NCI-H1436 treated with DMSO at 0.1 percent for 48 hours (cell line): ENCODE measurements around the gene GTF3C5.
"Not testable (repeated sequence)": the region's sequence is repeated elsewhere in the genome, so short reads cannot be mapped to it uniquely, and the experiment has no call there.

Experiments used
- DNase-seq: peaks from one replicate; lab custom pipeline; 2025; lab: John Stamatoyannopoulos, UW

The GTF3C5 gene

DNA sequence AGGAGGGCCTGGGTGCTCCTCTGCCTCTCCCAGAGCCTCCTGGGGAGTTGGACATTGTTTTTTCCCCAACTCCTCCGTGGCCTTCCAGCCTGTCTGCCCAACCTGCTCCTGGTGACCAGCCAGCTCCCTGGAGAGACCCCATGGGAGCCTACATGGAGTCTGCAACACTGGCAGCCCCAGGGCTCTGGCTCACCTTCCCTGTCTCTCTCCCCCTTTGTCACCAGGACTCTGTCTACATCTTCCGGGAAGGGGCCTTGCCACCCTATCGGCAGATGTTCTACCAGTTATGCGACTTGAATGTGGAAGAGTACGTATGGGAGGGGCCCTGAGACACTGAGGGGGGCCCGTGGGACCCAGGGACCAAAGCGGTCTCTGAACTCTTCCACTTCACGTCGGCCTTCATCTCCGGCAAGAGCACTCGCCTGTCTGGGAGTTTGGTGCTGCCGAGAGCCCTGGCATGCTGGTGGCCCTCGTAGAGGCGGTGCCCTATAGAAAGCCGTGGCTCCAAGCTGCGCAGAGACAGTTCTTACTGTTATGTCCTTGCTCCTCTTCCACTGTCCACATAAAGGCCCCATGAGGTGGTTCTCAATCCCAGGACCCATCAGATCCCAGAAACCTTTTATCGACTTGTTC lies 25.1 kb downstream of the GTF3C5 start:
- no peak for DNase-seq

- no peak for DNase-seq
Measured at GRCh38 chr9:133056533-133056932, 25.7 kb downstream of the GTF3C5 start.

GRCh38 chr9:133057006-133057405 lies 26.2 kb downstream of the GTF3C5 start:
- no peak for DNase-seq

DNA sequence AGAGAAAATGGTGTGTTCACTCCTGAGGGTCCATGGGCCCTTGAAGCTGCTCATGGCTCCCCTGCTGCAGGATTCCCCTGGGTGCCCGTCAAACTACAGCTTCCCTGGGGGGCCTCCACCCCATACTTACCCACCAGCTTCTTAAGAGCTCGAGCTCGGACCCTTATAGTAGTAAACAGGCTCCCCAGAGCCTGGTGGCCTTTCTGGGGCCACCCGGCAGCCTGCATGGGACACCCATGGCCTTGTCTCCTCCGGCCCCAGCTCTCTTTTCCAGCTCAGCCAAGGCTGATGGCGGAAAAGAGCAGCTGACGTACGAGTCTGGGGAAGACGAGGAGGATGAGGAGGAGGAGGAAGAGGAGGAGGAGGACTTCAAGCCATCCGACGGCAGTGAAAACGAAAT lies 26.8 kb downstream of the GTF3C5 start:
- no peak for DNase-seq

- no peak for DNase-seq
Measured at GRCh38 chr9:133058071-133058470, 27.3 kb downstream of the GTF3C5 start.

- DNase-seq, result no peak
Measured at GRCh38 chr9:133058550-133059320, 27.9 kb downstream of the GTF3C5 start.

- no peak for DNase-seq
Measured at GRCh38 chr9:133059623-133060022, 28.8 kb downstream of the GTF3C5 start.

DNA sequence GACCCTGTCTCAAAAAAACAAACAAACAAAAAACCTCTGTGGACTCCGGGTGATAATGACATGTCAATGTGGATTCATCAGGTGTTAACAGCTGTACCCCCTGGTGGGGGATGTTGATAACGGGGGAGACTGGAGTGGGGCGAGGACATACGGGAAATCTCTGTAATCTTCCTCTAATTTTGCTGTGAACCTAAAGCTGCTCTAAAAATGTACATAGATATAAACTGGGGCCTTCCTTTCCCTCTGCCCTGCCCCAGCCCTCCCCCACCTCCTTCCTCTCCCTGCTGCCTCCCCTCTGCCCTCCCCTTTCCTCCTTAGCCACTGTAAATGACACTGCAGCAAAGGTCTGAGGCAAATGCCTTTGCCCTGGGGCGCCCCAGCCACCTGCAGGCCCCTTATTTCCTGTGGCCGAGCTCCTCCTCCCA lies 29.6 kb downstream of the GTF3C5 start:
- DNase-seq, result no peak

DNA sequence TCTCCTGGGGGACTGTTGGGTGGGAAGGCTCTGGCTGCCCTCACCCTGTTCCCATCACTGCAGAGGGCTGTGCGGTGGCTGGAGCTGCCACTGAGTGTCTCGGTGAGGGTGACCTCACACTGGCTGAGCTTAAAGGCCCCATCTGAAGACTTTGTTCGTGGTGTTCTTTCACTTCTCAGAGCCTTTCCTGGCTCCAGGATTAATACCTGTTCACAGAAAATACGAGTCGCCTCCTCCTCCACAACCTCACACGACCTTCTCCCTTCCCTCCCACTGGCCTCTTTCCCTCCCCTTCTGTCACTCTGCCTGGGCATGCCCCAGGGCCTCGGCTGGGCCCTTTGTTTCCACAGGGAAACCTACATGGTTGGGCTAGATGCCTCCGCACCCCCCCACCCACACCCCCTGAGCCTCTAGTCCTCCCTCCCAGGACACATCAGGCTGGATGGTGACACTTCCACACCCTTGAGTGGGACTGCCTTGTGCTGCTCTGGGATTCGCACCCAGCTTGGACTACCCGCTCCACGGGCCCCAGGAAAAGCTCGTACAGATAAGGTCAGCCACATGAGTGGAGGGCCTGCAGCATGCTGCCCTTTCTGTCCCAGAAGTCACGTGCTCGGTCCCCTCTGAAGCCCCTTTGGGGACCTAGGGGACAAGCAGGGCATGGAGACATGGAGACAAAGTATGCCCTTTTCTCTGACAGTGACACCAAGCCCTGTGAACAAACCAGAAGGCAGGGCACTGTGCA lies 30.4 kb downstream of the GTF3C5 start:
- not testable (repeated sequence) for DNase-seq

DNA sequence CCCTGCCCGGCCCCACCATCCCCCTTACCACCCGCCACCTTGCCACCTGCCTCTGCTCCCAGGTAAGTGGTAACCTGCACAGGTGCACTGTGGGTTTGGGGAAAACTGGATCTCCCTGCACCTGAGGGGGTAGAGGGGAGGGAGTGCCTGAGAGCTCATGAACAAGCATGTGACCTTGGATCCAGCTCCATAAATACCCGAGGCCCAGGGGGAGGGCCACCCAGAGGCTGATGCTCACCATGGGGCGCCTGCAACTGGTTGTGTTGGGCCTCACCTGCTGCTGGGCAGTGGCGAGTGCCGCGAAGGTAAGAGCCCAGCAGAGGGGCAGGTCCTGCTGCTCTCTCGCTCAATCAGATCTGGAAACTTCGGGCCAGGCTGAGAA lies 31.0 kb downstream of the GTF3C5 start, which contains the start of gene CEL:
TSS of gene CEL (plus strand) at position 218 of the 382 bp plus-strand sequence. CDS start at position 240, 22 bp downstream.
- DNase-seq, result not testable (repeated sequence)

DNA sequence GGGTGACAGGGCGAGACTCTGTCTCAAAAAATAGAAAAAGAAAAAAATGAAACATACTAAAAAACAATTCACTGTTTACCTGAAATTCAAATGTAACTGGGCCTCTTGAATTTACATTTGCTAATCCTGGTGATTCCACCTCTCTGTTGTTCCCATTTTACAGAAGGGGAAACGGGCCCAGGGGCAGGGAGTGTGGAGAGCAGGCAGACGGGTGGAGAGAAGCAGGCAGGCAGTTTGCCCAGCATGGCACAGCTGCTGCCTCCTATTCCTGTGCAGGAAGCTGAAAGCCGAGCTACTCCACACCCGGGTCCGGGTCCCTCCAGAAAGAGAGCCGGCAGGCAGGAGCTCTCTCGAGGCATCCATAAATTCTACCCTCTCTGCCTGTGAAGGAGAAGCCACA lies 31.8 kb downstream of the GTF3C5 start:
- not testable (repeated sequence) for DNase-seq

GRCh38 chr9:133063159-133063499 lies 32.3 kb downstream of the GTF3C5 start:
- no peak for DNase-seq

GRCh38 chr9:133063500-133064231 lies 32.9 kb downstream of the GTF3C5 start:
- no peak for DNase-seq

- no peak for DNase-seq
Measured at GRCh38 chr9:133064241-133065069, 33.7 kb downstream of the GTF3C5 start.

DNA sequence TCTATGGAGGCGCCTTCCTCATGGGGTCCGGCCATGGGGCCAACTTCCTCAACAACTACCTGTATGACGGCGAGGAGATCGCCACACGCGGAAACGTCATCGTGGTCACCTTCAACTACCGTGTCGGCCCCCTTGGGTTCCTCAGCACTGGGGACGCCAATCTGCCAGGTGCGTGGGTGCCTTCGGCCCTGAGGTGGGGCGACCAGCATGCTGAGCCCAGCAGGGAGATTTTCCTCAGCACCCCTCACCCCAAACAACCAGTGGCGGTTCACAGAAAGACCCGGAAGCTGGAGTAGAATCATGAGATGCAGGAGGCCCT lies 34.2 kb downstream of the GTF3C5 start:
- DNase-seq, result no peak

GRCh38 chr9:133066181-133066983 lies 35.6 kb downstream of the GTF3C5 start:
- no peak for DNase-seq

DNA sequence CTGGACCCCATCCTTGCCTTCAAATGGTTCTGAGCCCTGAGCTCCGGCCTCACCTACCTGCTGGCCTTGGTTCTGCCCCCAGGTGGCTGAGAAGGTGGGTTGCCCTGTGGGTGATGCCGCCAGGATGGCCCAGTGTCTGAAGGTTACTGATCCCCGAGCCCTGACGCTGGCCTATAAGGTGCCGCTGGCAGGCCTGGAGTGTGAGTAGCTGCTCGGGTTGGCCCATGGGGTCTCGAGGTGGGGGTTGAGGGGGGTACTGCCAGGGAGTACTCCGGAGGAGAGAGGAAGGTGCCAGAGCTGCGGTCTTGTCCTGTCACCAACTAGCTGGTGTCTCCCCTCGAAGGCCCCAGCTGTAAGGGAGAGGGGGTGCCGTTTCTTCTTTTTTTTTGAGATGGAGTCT lies 36.2 kb downstream of the GTF3C5 start:
- no peak for DNase-seq

DNA sequence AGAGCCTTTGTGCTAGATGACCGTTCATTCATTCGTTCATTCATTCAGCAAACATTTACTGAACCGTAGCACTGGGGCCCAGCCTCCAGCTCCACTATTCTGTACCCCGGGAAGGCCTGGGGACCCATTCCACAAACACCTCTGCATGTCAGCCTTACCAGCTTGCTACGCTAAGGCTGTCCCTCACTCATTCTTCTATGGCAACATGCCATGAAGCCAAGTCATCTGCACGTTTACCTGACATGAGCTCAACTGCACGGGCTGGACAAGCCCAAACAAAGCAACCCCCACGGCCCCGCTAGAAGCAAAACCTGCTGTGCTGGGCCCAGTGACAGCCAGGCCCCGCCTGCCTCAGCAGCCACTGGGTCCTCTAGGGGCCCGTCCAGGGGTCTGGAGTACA lies 37.0 kb downstream of the GTF3C5 start:
- no peak for DNase-seq

DNA sequence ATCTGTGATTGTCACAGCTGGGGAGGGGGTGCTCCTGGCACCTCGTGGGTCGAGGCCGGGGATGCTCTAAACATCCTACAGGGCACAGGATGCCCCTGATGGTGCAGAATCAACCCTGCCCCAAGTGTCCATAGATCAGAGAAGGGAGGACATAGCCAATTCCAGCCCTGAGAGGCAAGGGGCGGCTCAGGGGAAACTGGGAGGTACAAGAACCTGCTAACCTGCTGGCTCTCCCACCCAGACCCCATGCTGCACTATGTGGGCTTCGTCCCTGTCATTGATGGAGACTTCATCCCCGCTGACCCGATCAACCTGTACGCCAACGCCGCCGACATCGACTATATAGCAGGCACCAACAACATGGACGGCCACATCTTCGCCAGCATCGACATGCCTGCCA lies 37.6 kb downstream of the GTF3C5 start:
- not testable (repeated sequence) for DNase-seq

GRCh38 chr9:133070500-133070961 lies 39.7 kb downstream of the GTF3C5 start:
- DNase-seq, result not testable (repeated sequence)

- not testable (repeated sequence) for DNase-seq
Measured at GRCh38 chr9:133070985-133071384, 40.2 kb downstream of the GTF3C5 start.
